ENCODE results near the gene PTPN9. TPM values are rescaled to one million over a fixed set of nuclear protein-coding genes. Genes with fewer than 3 reads are reported as not detected.
A peak's percentile ranks its signal among the peaks of the same experiment; 100 is the strongest.

Gene PTPN9
- total and polyA plus RNA-seq, 4 experiments from 2014 or later = 15.9 to 31.7 (median 21.5) TPM

GRCh38 chr15:75454471-75455378 is 124.4 kb downstream of the PTPN9 start:
- Mint-ChIP-seq H3K36me3 (peaks cover 0 to 20% of the 10 kb centered on the region in 2 donors), H3K9me3 (peaks cover 0 to 1% (median 0%) of the 10 kb centered on the region in 8 donors), H3K27ac (peak overlapping the region; percentile 67 to 98 (median 93)), H3K4me3 (peak overlapping the region; percentile 92 to 98 (median 95)), H3K27me3 (peaks cover 0 to 2% of the 10 kb centered on the region in 2 donors), H3K4me1 (peaks cover 21 to 47% (median 28%) of the 10 kb centered on the region in 4 donors)
- peak; percentile 84 to 92 (median 86) for DNase-seq
- H3K36me3 ChIP-seq (ENCODE audit: insufficient read depth, low read length) = no peaks in the 10 kb centered on the region
- peak overlapping the region; percentile 98 for H3K27ac ChIP-seq (ENCODE audit: low read depth, low read length)
- peaks cover 28% of the 10 kb centered on the region for H3K4me1 ChIP-seq (ENCODE audit: insufficient read depth, low read length)
- intact Hi-C loops (cut with micrococcal nuclease) = loop anchor here (1.0 to 10.0 kb wide), 8 partner anchors 86 to 1970 kb away; partner anchors contain the start of genes ARID3B, C15orf39, COX5A and HMG20A
- POLR2A ChIA-PET (ENCODE audit: partially characterized antibody) = interaction anchor here (0.6 to 7.2 kb wide), 36 partner anchors 9 to 909 kb away, joined by 3 to 222 read pairs (median 4); partner anchors contain the start of genes C15orf39, FBXO22, IMP3 and MAN2C1
- peak overlapping the region; percentile 76 to 86 for H3K4me3 ChIP-seq (ENCODE audit: low read length in 2 of 2)
- CTCF ChIA-PET (ENCODE audit: partially characterized antibody) = interaction anchor here (0.5 to 5.6 kb wide), 10 partner anchors 9 to 185 kb away, joined by 3 to 62 read pairs (median 4); partner anchors contain the start of genes IMP3, MAN2C1 and SNUPN
- H3K27me3 ChIP-seq (ENCODE audit: insufficient read depth, low read length) = no peaks in the 10 kb centered on the region
- H3K9me3 ChIP-seq (ENCODE audit: control insufficient read depth in 1 of 2, low read length in 2 of 2) = no peaks in the 10 kb centered on the region

- H3K27me3 Mint-ChIP-seq = peaks cover 0 to 2% of the 10 kb centered on the region in 2 donors
- Histone ChIP-seq H3K36me3 (ENCODE audit: insufficient read depth, low read length) (no peaks in the 10 kb centered on the region), H3K9me3 (ENCODE audit: control insufficient read depth in 1 of 2, low read length in 2 of 2) (no peaks in the 10 kb centered on the region), H3K27ac (ENCODE audit: low read depth, low read length) (peak overlapping the region; percentile 98), H3K4me3 (ENCODE audit: low read length in 2 of 2) (peak overlapping the region; percentile 70 to 86), H3K4me1 (ENCODE audit: insufficient read depth, low read length) (peaks cover 36% of the 10 kb centered on the region), H3K27me3 (ENCODE audit: insufficient read depth, low read length) (no peaks in the 10 kb centered on the region)
- peaks cover 0 to 1% (median 0%) of the 10 kb centered on the region in 8 donors for H3K9me3 Mint-ChIP-seq
- CTCF ChIA-PET (ENCODE audit: partially characterized antibody) = interaction anchor here (0.5 to 5.6 kb wide), 9 partner anchors 8 to 186 kb away, joined by 3 to 62 read pairs (median 3); partner anchors contain the start of genes IMP3, MAN2C1 and SNUPN
- POLR2A ChIA-PET (ENCODE audit: partially characterized antibody) = interaction anchor here (0.7 to 7.2 kb wide), 32 partner anchors 8 to 908 kb away, joined by 3 to 222 read pairs (median 4); partner anchors contain the start of genes FBXO22, IMP3, MAN2C1 and NEIL1
- H3K4me3 Mint-ChIP-seq = peak overlapping the region; percentile 90 to 99 (median 97)
- peak; percentile 98 to 100 (median 99) for DNase-seq
- H3K4me1 Mint-ChIP-seq = peaks cover 26 to 55% (median 33%) of the 10 kb centered on the region in 4 donors
- intact Hi-C loops (cut with micrococcal nuclease) = loop anchor here (1.0 to 10.0 kb wide), 7 partner anchors 102 to 1971 kb away; partner anchors contain the start of genes ARID3B, C15orf39, COX5A and HMG20A
- H3K36me3 Mint-ChIP-seq = peaks cover 0 to 20% of the 10 kb centered on the region in 2 donors
- H3K27ac Mint-ChIP-seq = peak overlapping the region; percentile 98 to 100 (median 99)
Observed at GRCh38 chr15:75453703-75454470, 125.2 kb downstream of the PTPN9 start.

DNA sequence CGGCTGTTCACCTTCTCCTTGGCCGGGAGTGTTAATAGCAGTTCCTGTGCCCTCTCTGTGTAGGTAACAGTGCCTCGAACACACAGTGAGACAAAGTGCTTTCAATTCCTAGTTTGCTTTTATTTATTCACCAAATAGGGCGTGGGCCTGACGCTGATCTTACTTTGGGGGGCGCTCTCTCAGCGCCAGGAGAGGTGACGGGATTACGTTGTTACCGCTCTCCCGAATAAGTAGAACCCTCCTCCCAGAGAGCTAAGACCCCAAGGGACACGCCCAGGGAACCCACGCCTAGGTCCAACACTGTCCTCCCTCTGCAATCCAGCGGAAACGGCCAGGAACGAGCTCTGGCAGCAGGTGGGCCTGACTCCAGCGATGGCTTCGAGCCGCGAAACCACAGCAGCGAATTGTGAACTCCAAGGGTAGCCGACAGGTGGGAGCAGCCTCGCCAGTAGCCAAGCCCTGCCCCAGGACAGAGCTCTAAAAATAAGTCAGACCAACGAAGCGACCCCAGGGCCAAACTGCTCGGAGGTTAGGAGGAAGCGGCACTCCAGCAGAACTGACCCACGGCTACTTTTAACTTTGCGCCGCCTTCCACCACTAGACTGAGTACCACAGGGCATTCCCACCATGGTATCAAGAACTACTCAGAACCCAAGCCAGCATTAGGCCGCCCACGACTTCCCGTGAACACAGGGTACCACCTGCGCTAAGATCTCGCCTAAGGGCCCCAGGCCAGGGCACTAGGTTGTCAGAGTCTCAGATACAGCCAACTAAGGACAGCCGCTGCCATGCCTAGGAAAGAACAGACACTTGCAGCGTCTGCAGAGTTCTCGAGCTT is 126.0 kb downstream of the PTPN9 start:
- H3K9me3 ChIP-seq (ENCODE audit: control insufficient read depth in 1 of 2, low read length in 2 of 2) = no peaks in the 10 kb centered on the region
- no peaks in the 10 kb centered on the region for H3K27me3 ChIP-seq (ENCODE audit: insufficient read depth, low read length)
- Mint-ChIP-seq H3K27ac (peak overlapping the region; percentile 98 to 100 (median 99)), H3K27me3 (peaks cover 0 to 2% of the 10 kb centered on the region in 2 donors), H3K4me3 (peak overlapping the region; percentile 90 to 99 (median 97)), H3K4me1 (peaks cover 28 to 62% (median 38%) of the 10 kb centered on the region in 4 donors), H3K9me3 (peaks cover 0 to 1% (median 0%) of the 10 kb centered on the region in 8 donors), H3K36me3 (peaks cover 0 to 20% of the 10 kb centered on the region in 2 donors)
- H3K36me3 ChIP-seq (ENCODE audit: insufficient read depth, low read length) = no peaks in the 10 kb centered on the region
- ChIA-PET CTCF (ENCODE audit: partially characterized antibody) (interaction anchor here (1.0 to 5.6 kb wide), 5 partner anchors 30 to 187 kb away, joined by 3 to 62 read pairs (median 3); partner anchors contain the start of genes IMP3 and MAN2C1), POLR2A (ENCODE audit: partially characterized antibody) (interaction anchor here (0.7 to 7.2 kb wide), 29 partner anchors 7 to 911 kb away, joined by 3 to 222 read pairs (median 8); partner anchors contain the start of genes CLK3, IMP3, MAN2C1 and NEIL1)
- peak overlapping the region; percentile 70 to 86 for H3K4me3 ChIP-seq (ENCODE audit: low read length in 2 of 2)
- H3K27ac ChIP-seq (ENCODE audit: low read depth, low read length) = peak overlapping the region; percentile 98
- H3K4me1 ChIP-seq (ENCODE audit: insufficient read depth, low read length) = peaks cover 43% of the 10 kb centered on the region
- DNase-seq = peak in 4 of 5 donors; percentile 22 to 60 (median 26)
- intact Hi-C loops (cut with micrococcal nuclease) = loop anchor here (5.0 to 10.0 kb wide), 6 partner anchors 101 to 1972 kb away; partner anchors contain the start of genes ARID3B, C15orf39, COX5A and HMG20A

GRCh38 chr15:75452364-75452864 is 126.7 kb downstream of the PTPN9 start:
- Mint-ChIP-seq H3K36me3 (peaks cover 0 to 21% of the 10 kb centered on the region in 2 donors), H3K9me3 (peaks cover 0 to 1% (median 0%) of the 10 kb centered on the region in 8 donors), H3K27me3 (peaks cover 0 to 2% of the 10 kb centered on the region in 2 donors), H3K4me3 (peak overlapping the region; percentile 90 to 99 (median 97)), H3K27ac (peak overlapping the region; percentile 98 to 100 (median 99)), H3K4me1 (peaks cover 31 to 66% (median 44%) of the 10 kb centered on the region in 4 donors)
- peak overlapping the region; percentile 70 to 86 for H3K4me3 ChIP-seq (ENCODE audit: low read length in 2 of 2)
- CTCF ChIA-PET (ENCODE audit: partially characterized antibody) = interaction anchor here (0.6 to 5.6 kb wide), 8 partner anchors 17 to 1539 kb away, joined by 3 to 62 read pairs (median 4); partner anchors contain the start of genes IMP3, MAN2C1 and SNUPN
- no peaks in the 10 kb centered on the region for H3K36me3 ChIP-seq (ENCODE audit: insufficient read depth, low read length)
- peaks cover 50% of the 10 kb centered on the region for H3K4me1 ChIP-seq (ENCODE audit: insufficient read depth, low read length)
- H3K9me3 ChIP-seq (ENCODE audit: control insufficient read depth in 1 of 2, low read length in 2 of 2) = no peaks in the 10 kb centered on the region
- H3K27me3 ChIP-seq (ENCODE audit: insufficient read depth, low read length) = no peaks in the 10 kb centered on the region
- peak overlapping the region; percentile 98 for H3K27ac ChIP-seq (ENCODE audit: low read depth, low read length)
- POLR2A ChIA-PET (ENCODE audit: partially characterized antibody) = interaction anchor here (0.7 to 7.2 kb wide), 29 partner anchors 9 to 1458 kb away, joined by 3 to 222 read pairs (median 6); partner anchors contain the start of genes C15orf39, CLK3, CSK and FAM219B
- intact Hi-C loops (cut with micrococcal nuclease) = loop anchor here (5.0 to 10.0 kb wide), 6 partner anchors 100 to 1972 kb away; partner anchors contain the start of genes ARID3B, C15orf39, COX5A and HMG20A
- peak; percentile 77 to 89 (median 80) for DNase-seq

GRCh38 chr15:75451674-75452363 is 127.3 kb downstream of the PTPN9 start, which contains the start of gene SIN3A:
TSS of gene SIN3A (minus strand) at chr15:75451690. CDS start at chr15:75430375, 21,315 bp downstream.
- Mint-ChIP-seq H3K27me3 (peaks cover 0 to 2% of the 10 kb centered on the region in 2 donors), H3K4me3 (peak within 1 kb of the TSS; percentile 90 to 99 (median 98)), H3K36me3 (peaks cover 0 to 24% of the 10 kb centered on the region in 2 donors), H3K9me3 (no peaks in the 10 kb centered on the region), H3K27ac (peak within 1 kb of the TSS; percentile 98 to 100 (median 99)), H3K4me1 (peaks cover 35 to 72% (median 49%) of the 10 kb centered on the region in 4 donors)
- Histone ChIP-seq H3K4me1 (ENCODE audit: insufficient read depth, low read length) (peaks cover 56% of the 10 kb centered on the region), H3K27me3 (ENCODE audit: insufficient read depth, low read length) (no peaks in the 10 kb centered on the region), H3K36me3 (ENCODE audit: insufficient read depth, low read length) (no peaks in the 10 kb centered on the region), H3K4me3 (ENCODE audit: low read length in 2 of 2) (peak within 1 kb of the TSS; percentile 81 to 86), H3K27ac (ENCODE audit: low read depth, low read length) (peak within 1 kb of the TSS; percentile 98), H3K9me3 (ENCODE audit: control insufficient read depth in 1 of 2, low read length in 2 of 2) (no peaks in the 10 kb centered on the region)
- CTCF ChIA-PET (ENCODE audit: partially characterized antibody) = interaction anchor here (0.6 to 5.6 kb wide), 11 partner anchors 16 to 1538 kb away, joined by 3 to 62 read pairs (median 3); partner anchors contain the start of genes IMP3, MAN2C1, SNUPN and SNX33
- peak; percentile 97 to 100 (median 99) for DNase-seq
- intact Hi-C loops (cut with micrococcal nuclease) = loop anchor here (1.0 to 10.0 kb wide), 13 partner anchors 84 to 1973 kb away; partner anchors contain the start of genes ARID3B, C15orf39, CLK3 and COX5A
- POLR2A ChIA-PET (ENCODE audit: partially characterized antibody) = interaction anchor here (0.7 to 7.2 kb wide), 29 partner anchors 9 to 1458 kb away, joined by 3 to 222 read pairs (median 5); partner anchors contain the start of genes C15orf39, CLK3, CSK and FAM219B

All from CD4-positive, alpha-beta memory T cell (primary cell).